ENCODE data around the gene ERG28.
"Not testable (repeated sequence)": the region's sequence is repeated elsewhere in the genome, so short reads cannot be mapped to it uniquely, and the experiment has no call there.

ERG28 gene

DNA sequence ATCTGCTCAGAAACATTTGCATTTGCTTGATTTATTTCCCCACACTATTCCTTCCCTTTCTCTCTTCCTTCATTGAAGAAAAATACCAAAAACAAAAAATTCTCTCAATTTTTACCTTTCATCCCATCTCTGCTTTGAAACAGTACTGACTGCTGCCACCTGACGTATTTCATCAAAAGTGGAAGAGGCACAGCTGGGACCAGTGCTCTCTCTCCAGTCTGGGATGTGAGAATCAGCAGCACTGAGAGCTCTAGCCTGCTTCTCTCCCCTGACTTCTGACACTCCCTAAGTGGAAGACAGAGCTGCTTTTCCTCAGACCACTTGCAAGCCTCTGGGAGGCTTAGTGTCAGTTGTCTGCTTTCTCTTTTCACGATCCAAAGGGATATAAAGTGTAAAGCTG is 37.2 kb upstream of the ERG28 start:
- Histone ChIP-seq H3K36me3 (ENCODE audit: insufficient read depth) (no peaks in the 10 kb centered on the region), H3K27me3 (ENCODE audit: insufficient read depth, low read depth) (no peaks in the 10 kb centered on the region), H3K27ac (no peak overlapping the region), H4K20me1 (ENCODE audit: insufficient read depth) (no peaks in the 10 kb centered on the region), H2AFZ (ENCODE audit: low read depth) (no peak overlapping the region), H3K4me3 (IDR thresholded peaks at IDR 0.05; ENCODE audit: insufficient read depth, low read depth, low read length) (no peak overlapping the region), H3K79me2 (ENCODE audit: insufficient read depth, low read depth) (no peaks in the 10 kb centered on the region), H3K4me2 (no peak overlapping the region), H3K4me1 (ENCODE audit: low read depth, poor library complexity, severe bottlenecking) (no peaks in the 10 kb centered on the region), H3K9ac (no peak overlapping the region)
- no peak for TF ChIP-seq CTCF (conservative IDR thresholded peaks at IDR 0.05; ENCODE audit: low read depth, low read length)

DNA sequence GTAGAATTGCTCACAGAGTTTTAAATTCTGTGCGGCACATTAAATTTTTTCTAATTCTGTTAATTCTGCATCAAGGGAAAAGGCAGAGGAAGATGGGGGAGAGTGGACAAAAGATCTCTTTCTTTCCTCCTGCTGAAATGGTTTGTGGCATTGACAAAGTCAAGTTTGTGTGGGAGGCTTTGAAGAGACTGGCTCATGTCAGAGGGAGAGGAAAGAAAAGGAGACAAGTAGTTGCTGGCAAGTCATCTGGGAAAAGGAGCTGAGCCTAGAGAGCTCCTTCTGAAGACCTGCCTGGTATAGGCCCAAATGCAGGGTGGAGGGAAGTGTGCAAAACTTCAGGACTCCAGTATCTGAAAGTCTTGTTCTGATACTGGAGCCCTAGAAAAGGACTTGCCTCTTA is 36.7 kb upstream of the ERG28 start:
- H3K27ac ChIP-seq, result no peak overlapping the region
- H2AFZ ChIP-seq (ENCODE audit: low read depth), result no peak overlapping the region
- H3K4me3 ChIP-seq (IDR thresholded peaks at IDR 0.05; ENCODE audit: insufficient read depth, low read depth, low read length), result no peak overlapping the region
- H3K27me3 ChIP-seq (ENCODE audit: insufficient read depth, low read depth), result no peaks in the 10 kb centered on the region
- H3K4me2 ChIP-seq, result no peak overlapping the region
- no peak overlapping the region for H3K9ac ChIP-seq
- no peaks in the 10 kb centered on the region for H3K79me2 ChIP-seq (ENCODE audit: insufficient read depth, low read depth)
- H3K4me1 ChIP-seq (ENCODE audit: low read depth, poor library complexity, severe bottlenecking), result no peaks in the 10 kb centered on the region
- no peaks in the 10 kb centered on the region for H3K36me3 ChIP-seq (ENCODE audit: insufficient read depth)
- TF ChIP-seq CTCF (conservative IDR thresholded peaks at IDR 0.05; ENCODE audit: low read depth, low read length), result no peak
- H4K20me1 ChIP-seq (ENCODE audit: insufficient read depth), result no peaks in the 10 kb centered on the region

- H3K4me2 ChIP-seq; H3K4me1 ChIP-seq (ENCODE audit: low read depth, poor library complexity, severe bottlenecking); H3K79me2 ChIP-seq (ENCODE audit: insufficient read depth, low read depth); H4K20me1 ChIP-seq (ENCODE audit: insufficient read depth); H3K27me3 ChIP-seq (ENCODE audit: insufficient read depth, low read depth); H3K27ac ChIP-seq; H2AFZ ChIP-seq (ENCODE audit: low read depth); H3K4me3 ChIP-seq (IDR thresholded peaks at IDR 0.05; ENCODE audit: insufficient read depth, low read depth, low read length); H3K9ac ChIP-seq; H3K36me3 ChIP-seq (ENCODE audit: insufficient read depth): not testable (repeated sequence)
Observed at GRCh38 chr14:75695025-75695424, 34.3 kb upstream of the ERG28 start.

- H3K4me3 ChIP-seq (IDR thresholded peaks at IDR 0.05; ENCODE audit: insufficient read depth, low read depth, low read length), result no peak overlapping the region
Observed at GRCh38 chr14:75690010-75690409, 29.3 kb upstream of the ERG28 start.

GRCh38 chr14:75689012-75689411 is 28.3 kb upstream of the ERG28 start:
- H3K9ac ChIP-seq, result no peak overlapping the region
- H4K20me1 ChIP-seq (ENCODE audit: insufficient read depth), result no peaks in the 10 kb centered on the region
- H3K4me1 ChIP-seq (ENCODE audit: low read depth, poor library complexity, severe bottlenecking), result no peaks in the 10 kb centered on the region
- H3K27me3 ChIP-seq (ENCODE audit: insufficient read depth, low read depth), result no peaks in the 10 kb centered on the region
- no peak overlapping the region for H3K27ac ChIP-seq
- no peak overlapping the region for H3K4me3 ChIP-seq (IDR thresholded peaks at IDR 0.05; ENCODE audit: insufficient read depth, low read depth, low read length)
- H3K36me3 ChIP-seq (ENCODE audit: insufficient read depth), result no peaks in the 10 kb centered on the region
- TF ChIP-seq CTCF (conservative IDR thresholded peaks at IDR 0.05; ENCODE audit: low read depth, low read length), result no peak
- H3K4me2 ChIP-seq, result no peak overlapping the region
- H2AFZ ChIP-seq (ENCODE audit: low read depth), result no peak overlapping the region
- H3K79me2 ChIP-seq (ENCODE audit: insufficient read depth, low read depth), result no peaks in the 10 kb centered on the region

More at GRCh38 chr14:75690010-75690409, 29.3 kb upstream of the ERG28 start:
- TF ChIP-seq CTCF (conservative IDR thresholded peaks at IDR 0.05; ENCODE audit: low read depth, low read length), result no peak
- no peak overlapping the region for H3K27ac ChIP-seq
- no peaks in the 10 kb centered on the region for H3K36me3 ChIP-seq (ENCODE audit: insufficient read depth)
- H3K27me3 ChIP-seq (ENCODE audit: insufficient read depth, low read depth), result no peaks in the 10 kb centered on the region
- H3K79me2 ChIP-seq (ENCODE audit: insufficient read depth, low read depth), result no peaks in the 10 kb centered on the region
- no peaks in the 10 kb centered on the region for H3K4me1 ChIP-seq (ENCODE audit: low read depth, poor library complexity, severe bottlenecking)
- no peaks in the 10 kb centered on the region for H4K20me1 ChIP-seq (ENCODE audit: insufficient read depth)
- H3K9ac ChIP-seq, result no peak overlapping the region
- no peak overlapping the region for H3K4me2 ChIP-seq
- no peak overlapping the region for H2AFZ ChIP-seq (ENCODE audit: low read depth)
